Hematopoietic multipotent progenitor cell treated with erythropoietin and hydrocortisone succinate and interleukin-3 and kit ligand, for 17 days (in vitro differentiated cells): ENCODE results near the gene PPIP5K1.
"Not testable (repeated sequence)": the region's sequence is repeated elsewhere in the genome, so short reads cannot be mapped to it uniquely, and the experiment has no call there.

ENCODE experiments used
- DNase-seq: peaks from one replicate; pipeline ENCODE4 v3.0.0-alpha.2; 2015; ENCODE audit warnings: low spot score

The PPIP5K1 gene

DNA sequence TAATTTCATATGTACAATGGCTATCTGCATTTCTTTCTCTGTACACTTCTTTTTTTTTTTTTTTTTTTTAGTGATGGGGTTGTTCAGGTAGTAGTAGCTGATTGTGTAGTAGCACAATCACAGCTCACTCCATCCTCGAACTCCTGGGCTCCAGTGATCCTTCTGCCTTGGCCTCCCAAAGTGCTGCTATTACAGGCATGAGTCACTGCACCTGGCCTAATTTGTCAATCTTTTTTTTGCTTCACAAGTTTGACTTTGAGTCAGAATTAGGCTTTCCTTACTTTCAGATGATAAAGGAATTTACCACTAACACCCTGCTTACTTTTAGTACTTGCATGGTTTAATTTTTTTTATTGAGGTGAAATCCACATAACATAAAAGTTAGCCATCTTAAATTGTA, 44.6 kb downstream of the PPIP5K1 start:
- DNase-seq: no peak

DNA sequence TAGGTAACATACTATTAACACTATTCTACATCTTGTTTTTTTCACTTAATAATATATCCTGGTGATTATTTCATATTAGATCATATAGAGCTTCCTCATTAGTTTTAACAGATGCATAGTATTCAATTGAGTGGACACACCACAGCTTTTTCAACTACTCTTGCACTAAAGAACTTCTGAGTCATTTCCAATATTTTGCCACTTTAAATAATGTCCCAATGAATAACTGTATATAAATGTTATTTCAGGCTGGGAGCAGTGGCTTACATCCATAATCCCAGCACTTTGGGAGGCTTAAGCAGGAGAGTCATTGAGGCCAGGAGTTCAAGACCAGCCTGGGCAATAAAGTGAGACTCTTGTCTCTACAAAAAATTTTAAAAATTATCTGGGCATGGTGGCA, 45.7 kb downstream of the PPIP5K1 start:
- no peak for DNase-seq

DNA sequence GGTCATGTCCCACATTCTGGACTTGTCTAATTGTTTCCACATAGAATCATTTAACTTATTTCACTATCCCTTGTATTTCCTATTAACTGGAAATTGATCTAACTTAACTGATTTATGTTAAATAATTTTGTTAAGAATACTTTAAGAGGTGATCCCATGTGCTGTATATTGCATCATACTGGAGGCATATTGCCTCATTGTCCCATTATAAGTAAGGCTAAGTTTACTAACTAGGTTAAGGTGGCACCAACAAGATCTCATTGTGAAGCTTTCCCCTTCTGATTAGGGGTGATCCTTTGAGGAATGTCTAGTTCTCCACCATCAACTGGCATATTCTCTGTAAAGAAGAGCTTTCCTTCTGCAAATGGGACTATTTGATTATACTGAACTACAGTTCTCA, 48.2 kb downstream of the PPIP5K1 start:
- DNase-seq: no peak

DNA sequence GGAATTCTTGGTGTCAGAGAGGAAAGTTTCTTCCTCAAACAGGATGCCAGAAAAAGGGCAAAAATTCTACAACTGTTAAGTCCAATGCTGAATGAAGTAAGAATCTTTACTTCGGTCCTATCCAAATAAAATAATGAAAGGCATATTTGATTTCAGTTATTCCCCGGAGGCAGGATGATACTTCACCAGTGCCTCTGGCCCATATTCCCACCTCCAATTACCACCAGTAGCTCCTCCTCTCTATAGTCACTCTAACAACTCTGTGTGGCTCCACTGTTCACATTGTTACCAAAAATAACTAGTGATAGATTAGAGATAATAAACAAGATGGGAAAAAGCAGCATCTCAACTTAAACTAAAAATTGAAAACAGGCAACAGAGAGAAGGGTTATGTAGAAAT, 51.9 kb downstream of the PPIP5K1 start:
- DNase-seq: no peak

DNA sequence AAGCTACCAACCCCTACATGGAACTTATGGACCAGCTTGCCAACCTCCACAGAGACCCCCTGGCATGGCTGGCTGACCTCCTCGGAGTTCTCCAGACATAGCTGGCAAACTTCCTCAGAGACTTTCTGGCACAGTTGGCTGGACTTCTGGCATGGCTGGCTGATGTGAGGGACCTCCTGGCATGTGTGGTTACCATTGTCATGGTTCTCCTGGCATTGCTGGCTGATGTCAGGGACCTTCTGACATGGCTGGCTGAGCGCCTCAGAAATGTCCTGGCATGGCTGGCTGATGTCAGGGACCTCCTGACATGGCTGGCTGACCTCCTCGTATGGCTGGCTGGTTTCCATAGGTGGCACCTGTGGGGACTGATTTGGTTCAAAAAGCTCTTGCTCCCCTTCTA, 55.1 kb downstream of the PPIP5K1 start:
- DNase-seq: no peak

DNA sequence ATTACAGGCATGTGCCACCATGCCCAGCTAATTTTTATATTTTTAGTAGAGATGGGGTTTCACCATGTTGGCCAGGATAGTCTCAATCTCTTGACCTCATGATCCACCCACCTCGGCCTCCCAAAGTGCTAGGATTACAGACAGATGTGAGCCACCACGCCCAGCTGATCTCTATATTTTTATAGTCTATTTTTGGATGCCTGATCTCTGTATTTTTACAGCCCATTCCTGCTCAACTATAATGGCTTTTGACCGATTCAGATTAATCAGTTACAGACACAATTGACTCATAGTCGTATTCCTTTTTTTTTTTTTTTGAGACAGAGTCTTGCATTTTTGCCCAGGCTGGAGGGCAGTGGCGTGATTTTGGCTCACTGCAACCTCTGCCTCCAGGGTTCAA, 57.2 kb downstream of the PPIP5K1 start:
- DNase-seq: not testable (repeated sequence)

DNA sequence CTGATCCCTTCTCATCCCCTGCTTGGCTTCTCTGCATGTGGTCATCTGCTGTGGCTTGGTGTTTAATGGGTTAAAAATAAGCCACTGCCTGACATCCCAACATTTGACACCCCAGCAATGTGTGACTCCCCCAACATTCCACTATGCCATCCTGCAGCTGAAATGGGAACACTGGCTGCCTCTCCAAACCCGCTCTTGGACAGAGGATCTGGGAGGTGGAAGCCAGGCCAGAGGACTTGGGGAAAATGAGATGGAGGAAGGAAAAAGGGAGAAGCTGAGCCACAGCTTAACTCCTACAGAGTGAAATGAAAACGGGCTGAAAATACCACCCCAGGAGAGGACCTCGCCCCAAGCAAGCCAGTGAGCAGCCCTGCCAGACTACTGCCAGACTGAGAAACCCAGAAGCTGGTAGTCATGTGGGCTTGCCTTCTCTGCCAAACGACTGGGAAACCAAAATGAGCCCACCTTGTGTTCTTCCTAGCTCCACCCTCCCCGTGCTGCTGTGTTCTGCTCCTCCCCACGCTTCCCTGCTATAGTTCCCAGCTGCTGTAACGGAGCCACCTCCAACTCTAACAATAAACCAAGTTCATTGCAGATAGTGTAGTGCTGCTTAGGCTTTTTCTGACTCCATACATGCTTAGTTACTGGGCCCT, 58.9 kb downstream of the PPIP5K1 start:
- DNase-seq: no peak

DNA sequence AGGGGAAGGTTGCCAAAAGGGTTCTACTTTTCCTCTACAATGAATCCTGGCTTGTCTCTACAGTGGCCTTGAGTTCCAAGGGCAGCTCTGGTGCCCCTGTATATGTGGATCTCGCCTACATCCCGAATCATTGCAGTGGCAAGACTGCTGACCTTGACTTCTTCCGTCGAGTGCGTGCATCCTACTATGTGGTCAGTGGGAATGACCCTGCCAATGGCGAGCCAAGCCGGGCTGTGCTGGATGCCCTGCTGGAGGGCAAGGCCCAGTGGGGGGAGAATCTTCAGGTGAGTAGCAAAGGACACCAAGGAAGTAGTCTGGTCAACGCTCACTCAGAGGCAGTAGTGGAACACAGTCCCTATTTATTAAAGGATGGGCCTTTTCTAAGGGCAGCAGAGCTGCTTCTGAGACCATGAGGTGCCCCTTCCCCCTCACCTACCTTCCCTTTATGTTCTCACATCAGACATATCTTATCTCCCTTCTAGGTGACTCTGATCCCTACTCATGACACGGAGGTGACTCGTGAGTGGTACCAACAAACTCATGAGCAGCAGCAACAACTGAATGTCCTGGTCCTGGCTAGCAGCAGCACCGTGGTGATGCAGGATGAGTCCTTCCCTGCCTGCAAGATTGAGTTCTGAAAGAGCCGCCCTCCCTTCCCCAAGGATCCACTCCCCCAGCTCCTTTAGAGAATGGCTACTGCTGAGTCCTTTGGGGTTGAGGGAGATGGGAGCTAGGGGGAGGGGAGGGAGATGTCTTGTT, 60.2 kb downstream of the PPIP5K1 start:
- DNase-seq: no peak

DNA sequence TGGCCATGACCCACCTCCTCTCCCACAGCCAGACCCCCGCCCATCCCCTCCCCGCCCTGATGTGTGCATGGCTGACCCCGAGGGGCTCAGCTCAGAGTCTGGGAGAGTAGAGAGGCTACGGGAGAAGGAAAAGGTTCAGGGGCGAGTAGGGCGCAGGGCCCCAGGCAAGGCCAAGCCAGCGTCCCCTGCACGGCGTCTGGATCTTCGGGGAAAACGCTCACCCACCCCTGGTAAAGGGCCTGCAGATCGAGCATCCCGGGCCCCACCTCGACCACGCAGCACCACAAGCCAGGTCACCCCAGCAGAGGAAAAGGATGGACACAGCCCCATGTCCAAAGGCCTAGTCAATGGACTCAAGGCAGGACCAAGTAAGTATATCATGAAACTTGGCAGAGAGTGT, 60.9 kb downstream of the PPIP5K1 start:
- DNase-seq: no peak

DNA sequence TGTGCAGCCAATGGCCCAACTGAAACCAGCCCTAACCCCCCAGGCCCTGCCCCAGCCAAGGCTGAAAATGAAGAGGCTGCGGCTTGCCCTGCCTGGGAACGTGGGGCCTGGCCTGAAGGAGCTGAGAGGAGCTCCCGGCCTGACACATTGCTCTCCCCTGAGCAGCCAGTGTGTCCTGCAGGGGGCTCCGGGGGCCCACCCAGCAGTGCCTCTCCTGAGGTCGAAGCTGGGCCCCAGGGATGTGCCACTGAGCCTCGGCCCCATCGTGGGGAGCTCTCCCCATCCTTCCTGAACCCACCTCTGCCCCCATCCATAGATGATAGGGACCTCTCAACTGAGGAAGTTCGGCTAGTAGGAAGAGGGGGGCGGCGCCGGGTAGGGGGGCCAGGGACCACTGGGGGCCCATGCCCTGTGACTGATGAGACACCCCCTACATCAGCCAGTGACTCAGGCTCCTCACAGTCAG, 61.4 kb downstream of the PPIP5K1 start:
- no peak for DNase-seq

DNA sequence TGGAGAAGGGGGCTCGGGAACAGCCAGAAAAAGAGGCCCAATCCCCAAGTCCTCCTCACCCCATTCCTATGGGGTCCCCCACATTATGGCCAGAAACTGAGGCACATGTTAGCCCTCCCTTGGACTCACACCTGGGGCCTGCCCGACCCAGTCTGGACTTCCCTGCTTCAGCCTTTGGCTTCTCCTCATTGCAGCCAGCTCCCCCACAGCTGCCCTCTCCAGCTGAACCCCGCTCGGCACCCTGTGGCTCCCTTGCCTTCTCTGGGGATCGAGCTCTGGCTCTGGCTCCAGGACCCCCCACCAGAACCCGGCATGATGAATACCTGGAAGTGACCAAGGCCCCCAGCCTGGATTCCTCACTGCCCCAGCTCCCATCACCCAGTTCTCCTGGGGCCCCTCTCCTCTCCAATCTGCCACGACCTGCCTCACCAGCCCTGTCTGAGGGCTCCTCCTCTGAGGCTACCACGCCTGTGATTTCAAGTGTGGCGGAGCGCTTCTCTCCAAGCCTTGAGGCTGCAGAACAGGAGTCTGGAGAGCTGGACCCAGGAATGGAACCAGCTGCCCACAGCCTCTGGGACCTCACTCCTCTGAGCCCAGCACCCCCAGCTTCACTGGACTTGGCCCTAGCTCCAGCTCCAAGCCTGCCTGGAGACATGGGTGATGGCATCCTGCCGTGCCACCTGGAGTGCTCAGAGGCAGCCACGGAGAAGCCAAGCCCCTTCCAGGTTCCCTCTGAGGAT, 62.0 kb downstream of the PPIP5K1 start:
- DNase-seq: no peak

DNA sequence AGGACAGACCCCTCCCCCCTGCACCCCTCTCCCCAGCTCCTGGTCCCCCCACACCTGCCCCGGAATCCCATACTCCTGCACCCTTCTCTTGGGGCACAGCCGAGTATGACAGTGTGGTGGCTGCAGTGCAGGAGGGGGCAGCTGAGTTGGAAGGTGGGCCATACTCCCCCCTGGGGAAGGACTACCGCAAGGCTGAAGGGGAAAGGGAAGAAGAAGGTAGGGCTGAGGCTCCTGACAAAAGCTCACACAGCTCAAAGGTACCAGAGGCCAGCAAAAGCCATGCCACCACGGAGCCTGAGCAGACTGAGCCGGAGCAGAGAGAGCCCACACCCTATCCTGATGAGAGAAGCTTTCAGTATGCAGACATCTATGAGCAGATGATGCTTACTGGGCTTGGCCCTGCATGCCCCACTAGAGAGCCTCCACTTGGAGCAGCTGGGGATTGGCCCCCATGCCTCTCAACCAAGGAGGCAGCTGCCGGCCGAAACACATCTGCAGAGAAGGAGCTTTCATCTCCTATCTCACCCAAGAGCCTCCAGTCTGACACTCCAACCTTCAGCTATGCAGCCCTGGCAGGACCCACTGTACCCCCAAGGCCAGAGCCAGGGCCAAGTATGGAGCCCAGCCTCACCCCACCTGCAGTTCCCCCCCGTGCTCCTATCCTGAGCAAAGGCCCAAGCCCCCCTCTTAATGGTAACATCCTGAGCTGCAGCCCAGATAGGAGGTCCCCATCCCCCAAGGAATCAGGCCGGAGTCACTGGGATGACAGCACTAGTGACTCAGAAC, 62.8 kb downstream of the PPIP5K1 start:
- no peak for DNase-seq

DNA sequence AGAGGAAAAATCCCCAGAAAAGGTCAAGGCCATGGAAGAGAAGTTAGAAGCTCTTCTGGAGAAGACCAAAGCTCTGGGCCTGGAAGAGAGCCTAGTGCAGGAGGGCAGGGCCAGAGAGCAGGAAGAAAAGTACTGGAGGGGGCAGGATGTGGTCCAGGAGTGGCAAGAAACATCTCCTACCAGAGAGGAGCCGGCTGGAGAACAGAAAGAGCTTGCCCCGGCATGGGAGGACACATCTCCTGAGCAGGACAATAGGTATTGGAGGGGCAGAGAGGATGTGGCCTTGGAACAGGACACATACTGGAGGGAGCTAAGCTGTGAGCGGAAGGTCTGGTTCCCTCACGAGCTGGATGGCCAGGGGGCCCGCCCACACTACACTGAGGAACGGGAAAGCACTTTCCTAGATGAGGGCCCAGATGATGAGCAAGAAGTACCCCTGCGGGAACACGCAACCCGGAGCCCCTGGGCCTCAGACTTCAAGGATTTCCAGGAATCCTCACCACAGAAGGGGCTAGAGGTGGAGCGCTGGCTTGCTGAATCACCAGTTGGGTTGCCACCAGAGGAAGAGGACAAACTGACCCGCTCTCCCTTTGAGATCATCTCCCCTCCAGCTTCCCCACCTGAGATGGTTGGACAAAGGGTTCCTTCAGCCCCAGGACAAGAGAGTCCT, 63.6 kb downstream of the PPIP5K1 start:
- no peak for DNase-seq

DNA sequence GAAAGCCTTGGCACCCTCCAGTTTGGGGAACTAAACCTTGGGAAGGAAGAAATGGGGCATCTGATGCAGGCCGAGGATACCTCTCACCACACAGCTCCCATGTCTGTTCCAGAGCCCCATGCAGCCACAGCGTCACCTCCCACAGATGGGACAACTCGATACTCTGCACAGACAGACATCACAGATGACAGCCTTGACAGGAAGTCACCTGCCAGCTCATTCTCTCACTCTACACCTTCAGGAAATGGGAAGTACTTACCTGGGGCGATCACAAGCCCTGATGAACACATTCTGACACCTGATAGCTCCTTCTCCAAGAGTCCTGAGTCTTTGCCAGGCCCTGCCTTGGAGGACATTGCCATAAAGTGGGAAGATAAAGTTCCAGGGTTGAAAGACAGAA, 64.9 kb downstream of the PPIP5K1 start:
- DNase-seq: no peak

DNA sequence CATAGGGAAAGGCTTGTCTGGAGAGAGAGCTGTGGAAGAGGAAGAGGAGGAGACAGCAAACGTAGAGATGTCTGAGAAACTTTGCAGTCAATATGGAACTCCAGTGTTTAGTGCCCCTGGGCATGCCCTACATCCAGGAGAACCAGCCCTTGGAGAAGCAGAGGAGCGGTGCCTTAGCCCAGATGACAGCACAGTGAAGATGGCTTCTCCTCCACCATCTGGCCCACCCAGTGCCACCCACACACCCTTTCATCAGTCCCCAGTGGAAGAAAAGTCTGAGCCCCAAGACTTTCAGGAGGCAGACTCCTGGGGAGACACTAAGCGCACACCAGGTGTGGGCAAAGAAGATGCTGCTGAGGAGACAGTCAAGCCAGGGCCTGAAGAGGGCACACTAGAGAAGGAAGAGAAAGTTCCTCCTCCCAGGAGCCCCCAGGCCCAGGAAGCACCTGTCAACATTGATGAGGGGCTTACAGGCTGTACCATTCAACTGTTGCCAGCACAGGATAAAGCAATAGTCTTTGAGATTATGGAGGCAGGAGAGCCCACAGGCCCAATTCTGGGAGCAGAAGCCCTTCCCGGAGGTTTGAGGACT, 65.7 kb downstream of the PPIP5K1 start:
- DNase-seq: no peak

DNA sequence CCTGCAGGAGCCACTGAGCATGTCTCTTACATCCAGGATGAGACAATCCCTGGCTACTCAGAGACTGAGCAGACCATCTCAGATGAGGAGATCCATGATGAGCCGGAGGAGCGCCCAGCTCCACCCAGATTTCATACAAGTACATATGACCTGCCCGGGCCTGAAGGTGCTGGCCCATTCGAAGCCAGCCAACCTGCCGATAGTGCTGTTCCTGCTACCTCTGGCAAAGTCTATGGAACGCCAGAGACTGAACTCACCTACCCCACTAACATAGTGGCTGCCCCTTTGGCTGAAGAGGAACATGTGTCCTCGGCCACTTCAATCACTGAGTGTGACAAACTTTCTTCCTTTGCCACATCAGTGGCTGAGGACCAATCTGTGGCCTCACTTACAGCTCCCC, 66.4 kb downstream of the PPIP5K1 start:
- DNase-seq: no peak

DNA sequence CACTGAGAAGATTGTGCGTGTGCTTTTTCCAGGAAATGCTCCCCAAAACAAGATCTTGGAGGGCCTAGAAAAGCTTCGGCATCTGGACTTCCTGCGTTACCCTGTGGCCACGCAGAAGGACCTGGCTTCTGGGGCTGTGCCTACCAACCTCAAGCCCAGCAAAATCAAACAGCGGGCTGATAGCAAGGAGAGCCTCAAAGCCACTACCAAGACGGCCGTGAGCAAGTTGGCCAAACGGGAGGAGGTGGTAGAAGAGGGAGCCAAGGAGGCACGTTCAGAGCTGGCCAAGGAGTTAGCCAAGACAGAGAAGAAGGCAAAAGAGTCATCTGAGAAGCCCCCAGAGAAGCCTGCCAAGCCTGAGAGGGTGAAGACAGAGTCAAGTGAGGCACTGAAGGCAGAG, 67.8 kb downstream of the PPIP5K1 start:
- DNase-seq: no peak

DNA sequence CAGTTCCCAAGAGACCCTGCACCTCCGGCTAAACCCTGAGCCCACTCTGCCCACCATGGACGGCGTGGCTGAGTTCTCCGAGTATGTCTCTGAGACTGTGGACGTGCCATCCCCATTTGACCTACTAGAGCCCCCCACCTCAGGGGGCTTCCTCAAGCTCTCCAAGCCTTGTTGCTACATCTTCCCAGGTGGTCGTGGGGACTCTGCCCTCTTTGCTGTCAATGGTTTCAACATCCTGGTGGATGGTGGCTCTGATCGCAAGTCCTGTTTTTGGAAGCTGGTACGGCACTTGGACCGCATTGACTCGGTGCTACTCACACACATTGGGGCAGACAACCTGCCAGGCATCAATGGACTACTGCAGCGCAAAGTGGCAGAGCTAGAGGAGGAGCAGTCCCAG, 68.6 kb downstream of the PPIP5K1 start:
- DNase-seq: no peak

DNA sequence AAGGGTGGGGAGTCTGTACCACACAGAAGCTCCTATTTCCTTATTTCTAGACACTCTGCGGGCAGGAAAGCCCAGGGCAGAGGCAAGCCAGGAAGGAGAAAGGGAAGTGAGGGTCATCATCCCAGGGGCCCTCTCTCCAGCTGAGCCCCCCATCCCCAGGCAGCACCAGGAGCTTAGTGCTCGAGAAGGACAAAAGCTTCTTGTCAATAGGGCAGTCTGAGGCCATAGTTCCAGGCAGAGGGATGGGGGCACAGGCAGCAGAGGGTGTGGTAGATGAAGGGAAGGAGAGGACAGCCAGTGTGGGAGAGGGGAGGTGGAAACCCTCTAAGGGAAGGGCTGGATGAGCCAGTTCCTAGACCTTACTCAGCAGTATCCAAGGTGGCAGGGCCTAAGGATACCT, 69.9 kb downstream of the PPIP5K1 start:
- no peak for DNase-seq

DNA sequence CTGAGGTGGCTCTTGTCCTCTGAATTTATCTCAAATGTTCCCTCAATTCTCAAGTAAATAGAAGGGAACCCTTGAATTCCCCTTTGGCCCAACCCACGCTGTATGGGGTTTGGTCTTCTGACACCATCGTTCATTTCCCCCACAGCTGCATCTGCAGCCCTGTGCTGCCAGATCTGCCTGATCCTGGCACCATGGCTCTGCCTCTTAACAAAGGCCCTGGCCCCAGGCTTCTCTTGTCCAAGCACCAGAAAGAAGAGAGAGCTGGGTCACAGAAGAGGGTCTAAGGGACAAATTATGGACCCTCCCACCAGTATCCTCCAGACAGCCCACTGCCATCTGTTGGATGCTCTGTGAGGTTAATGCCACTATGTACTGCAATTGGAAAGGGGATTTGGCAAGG, 70.8 kb downstream of the PPIP5K1 start:
- no peak for DNase-seq

DNA sequence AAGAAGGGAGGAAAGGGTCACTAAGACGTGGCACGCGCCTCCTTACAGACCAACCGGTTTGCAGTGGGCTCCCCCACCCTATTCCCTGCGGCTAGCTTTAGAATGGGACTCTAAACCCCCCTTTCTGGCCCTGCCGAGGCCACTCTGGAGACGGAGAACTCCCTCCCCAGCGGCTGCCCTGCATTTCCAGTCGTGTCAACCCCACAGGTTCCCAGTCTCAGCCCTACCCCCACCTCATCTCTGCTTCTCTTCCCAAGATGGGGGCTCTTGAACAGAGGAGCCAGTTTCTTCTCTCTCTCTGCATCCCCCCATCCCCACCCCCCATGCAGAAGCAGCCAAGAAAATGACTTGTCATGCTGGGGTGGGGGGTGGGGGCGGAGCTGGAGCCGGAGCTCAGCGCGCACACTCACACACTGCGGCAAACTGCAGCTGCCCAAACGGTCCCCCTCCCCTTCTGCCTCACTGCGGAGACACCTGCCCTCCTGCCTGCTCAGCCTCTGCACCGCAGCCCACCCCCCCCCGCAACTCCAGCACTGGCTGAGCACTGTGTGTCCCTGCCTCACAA, 71.7 kb downstream of the PPIP5K1 start:
- no peak for DNase-seq
